GM12891 (cell line): ENCODE measurements around the gene GUCA2B.

ENCODE experiments used
- POLR2A ChIP-seq: IDR thresholded peaks from 2 replicates; pipeline ENCODE4 v1.6.1; 2011; ENCODE audit warnings: low read depth, low read length, control low read depth
- POLR2AphosphoS5 ChIP-seq: IDR thresholded peaks from 2 replicates; pipeline ENCODE4 v1.6.1; 2011; ENCODE audit warnings: low read depth, low read length, control low read depth
- SPI1 ChIP-seq: IDR thresholded peaks from 2 replicates; pipeline ENCODE4 v1.6.1; 2011; ENCODE audit warnings: low read depth, low read length, control low read depth
- TAF1 ChIP-seq: IDR thresholded peaks from 2 replicates; pipeline ENCODE4 v1.6.1; 2011; ENCODE audit warnings: low read depth, low read length, control low read depth

GRCh38 chr1:42153624-42154023, 414 bp downstream of the GUCA2B start:
- TF ChIP-seq POLR2AphosphoS5 (no peak), POLR2A (no peak), TAF1 (no peak), SPI1 (no peak)
